ENCODE results near the gene S100A5.

The S100A5 gene

DNA sequence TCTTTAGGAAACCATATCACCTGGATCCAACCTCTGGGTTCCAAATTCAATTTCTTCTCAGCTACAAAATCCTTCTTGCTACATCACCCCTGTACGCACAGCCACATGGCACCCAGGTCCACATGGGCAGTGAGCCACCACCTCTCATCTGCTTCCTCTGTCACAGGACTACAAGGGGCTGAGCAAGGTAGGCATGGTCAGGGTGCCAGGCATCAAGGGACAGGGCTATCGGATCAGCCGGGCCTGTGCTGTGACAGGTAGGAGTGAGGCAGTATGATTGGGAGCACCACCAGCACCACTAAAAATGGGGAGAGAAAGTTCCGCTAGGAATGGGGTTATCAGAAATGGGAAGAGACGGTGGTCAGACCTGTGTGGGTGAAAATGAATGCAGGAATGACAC is 34.3 kb downstream of the S100A5 start:
- DNase-seq = no peak

DNA sequence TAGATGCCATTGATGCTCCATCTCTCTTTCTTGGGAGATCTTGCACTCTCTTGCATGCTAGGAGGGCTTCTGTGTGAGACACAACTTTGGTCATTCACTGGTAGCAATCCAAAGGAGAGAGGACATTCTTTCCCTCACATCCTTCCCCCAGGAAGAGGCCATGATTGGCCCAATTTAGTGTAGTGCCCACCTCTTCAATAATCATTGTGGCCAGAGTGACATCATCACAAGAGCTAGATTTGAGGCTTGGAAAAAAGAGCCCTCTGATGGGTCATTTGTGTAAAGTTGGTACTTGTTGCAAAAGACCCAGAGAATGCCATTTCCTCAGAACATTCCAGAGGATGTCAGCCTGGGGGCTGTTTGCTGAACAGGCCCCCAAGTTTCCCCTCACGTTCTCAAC is 35.2 kb downstream of the S100A5 start:
- no peak for DNase-seq

DNA sequence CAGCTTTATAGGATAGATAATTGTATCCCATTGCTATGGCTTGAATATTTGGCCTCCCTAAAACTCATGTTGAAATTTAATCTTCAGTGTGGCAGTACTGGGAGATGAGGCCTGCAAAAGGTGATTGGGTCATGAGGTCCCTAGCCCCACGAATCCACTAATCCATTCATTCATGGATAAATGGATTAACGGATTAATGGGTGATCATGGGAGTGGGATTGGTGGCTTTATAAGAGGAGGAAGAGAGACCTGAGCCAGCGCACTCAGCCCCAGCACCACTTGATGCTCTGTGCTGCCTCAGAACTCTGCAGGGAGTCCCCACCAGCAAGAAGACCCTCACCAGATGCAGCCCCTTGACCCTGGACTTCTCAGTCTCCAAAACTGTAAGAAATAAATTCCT is 37.0 kb downstream of the S100A5 start:
- no peak for DNase-seq

DNA sequence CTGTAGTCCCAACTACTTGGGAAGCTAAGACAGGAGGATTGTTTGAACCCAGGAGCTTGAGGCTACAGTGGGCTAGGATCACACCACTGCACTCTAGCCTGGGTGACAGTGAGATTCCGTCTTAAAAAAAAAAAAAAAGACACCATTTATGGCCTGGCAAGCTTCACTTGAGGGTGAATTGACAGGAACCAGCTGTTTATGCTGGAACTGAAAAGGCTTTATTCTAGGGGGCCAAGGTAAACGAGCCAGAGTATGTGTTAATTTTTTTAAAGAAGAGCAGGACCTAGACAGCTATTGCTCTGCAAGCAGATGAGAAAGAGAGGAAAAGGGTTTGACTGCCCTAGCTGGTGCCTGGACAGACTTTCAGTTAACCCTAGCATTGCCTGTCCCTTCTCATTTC is 42.0 kb downstream of the S100A5 start:
- DNase-seq = no peak

DNA sequence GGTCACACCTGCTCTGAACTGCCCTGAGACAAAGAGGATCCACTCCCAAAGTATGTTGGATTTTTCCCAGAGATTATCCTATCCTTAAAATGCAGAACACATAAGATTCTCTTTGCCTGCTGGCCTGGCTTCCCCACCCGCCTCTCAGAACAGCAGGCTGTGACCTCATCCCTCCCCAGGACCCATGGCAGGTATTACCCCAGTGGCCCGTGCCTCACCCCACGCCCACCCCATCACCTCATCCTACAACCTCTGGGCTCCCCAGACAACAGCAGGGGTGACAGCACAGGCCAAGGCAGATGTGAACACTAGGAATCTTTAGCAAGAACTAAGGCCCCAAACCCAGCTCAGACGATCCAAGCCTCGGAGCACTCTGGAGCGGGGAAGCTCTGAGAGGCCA is 45.2 kb downstream of the S100A5 start:
- no peak for DNase-seq

DNA sequence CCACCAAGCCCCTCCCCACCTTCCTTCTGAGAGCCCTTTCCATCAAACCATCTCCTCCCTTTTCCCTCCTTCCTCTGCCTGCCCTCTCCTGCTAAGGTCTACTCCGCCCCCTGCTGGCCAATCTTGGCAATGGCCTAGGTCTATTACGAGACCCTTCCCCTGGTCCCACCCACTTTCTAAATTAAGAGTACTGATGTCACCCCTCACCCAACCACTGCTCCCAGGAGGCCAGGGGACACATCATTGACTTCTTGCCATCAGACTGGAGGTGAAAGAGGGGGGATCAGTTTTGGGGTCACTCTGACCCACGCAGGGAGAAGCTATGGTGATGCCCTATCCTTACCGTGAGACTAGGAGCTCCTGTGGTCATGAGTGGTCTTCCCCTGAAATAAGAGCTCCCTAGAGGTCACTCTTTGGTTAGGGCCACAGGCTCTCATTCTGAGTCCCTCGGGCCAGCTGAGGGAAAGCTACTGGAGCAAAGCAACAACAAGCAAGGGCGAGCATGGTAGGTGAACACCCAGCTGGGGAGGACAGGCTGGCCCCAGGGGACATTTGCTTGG is 45.7 kb downstream of the S100A5 start:
- peak; percentile 84 to 86 for DNase-seq

DNA sequence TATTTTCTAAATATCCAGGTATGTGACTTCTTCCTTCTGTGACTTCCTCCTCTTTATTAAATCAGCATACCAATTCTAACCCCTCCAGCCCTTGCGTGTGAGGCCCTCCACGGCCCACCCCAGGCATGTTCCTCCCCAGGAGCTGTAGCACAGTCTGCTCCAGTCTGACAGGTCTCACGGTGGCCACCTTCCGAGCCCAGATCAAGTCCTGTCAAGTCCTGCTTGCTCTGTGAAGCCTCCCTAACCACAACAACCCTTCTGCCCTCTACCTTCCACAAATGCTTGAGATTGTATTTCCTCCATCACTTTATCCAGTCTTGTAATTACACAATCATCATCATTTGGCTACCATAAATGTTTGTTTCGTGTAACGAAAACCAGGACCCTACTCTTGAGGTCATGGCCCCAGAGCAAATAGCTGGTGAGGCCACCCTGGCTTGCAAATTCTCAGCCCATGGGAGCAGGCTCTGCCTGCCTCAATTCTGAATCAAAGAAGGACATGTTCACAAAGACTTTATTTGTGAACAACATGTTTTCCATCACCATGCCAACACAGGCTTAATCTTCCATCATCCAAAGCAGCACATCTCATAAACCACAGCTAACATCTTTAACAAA is 47.3 kb downstream of the S100A5 start:
- DNase-seq = no peak

DNA sequence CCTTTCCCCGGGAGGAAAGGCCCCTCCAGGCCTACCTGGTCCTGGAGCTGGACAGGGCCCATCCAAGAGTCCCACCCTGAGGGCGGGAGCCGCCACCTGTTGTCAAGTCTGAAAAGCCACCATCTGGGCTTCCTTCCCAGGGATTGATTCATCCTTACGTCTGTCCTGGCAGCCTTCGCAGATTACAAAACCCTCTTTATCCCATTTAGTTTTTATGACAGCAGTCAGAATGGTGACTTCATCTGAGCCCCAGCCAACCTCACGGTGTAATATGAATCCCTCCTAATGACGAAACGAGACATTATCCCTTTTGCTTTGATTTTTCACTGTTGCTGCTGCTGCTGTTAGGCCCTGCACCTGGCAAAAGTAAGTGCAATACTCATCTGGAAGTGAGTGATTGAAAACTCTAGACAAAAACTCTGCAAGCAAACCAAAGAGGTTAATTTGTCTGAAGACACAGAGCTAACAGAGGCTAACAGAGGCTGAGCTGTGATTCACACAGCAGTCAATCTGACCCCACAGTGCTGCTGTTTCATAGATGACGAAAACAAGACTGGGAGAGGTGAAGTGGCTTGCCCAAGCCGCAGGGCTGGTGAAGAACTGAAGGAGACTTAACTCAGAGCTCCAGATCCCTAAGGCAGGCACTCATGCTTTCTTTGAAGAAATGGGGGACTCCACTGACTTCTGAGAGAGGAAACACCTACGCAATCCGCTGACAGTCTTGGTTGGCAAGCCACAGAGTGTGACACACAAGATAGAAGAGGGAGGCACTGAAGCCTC is 50.3 kb downstream of the S100A5 start:
- DNase-seq = no peak

DNA sequence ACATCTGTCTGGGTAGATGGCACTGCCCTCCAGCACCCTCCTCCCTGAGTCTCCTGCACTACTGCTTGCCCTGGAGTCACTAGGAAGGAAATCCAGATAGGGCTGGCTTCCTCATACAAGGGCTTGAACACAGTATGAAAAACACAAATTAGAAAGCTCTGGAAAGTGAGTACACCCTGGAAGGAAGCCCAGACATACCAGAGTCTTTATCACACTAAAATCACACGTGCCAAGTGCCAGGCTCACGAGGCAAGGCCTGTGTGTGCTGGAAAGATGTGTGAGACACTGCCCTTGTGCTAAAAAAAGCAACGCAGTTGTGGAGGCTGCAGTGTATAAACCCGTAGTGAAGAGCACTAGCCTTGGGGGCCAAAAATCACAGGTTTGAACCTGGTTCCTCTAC is 52.0 kb downstream of the S100A5 start:
- DNase-seq = no peak

DNA sequence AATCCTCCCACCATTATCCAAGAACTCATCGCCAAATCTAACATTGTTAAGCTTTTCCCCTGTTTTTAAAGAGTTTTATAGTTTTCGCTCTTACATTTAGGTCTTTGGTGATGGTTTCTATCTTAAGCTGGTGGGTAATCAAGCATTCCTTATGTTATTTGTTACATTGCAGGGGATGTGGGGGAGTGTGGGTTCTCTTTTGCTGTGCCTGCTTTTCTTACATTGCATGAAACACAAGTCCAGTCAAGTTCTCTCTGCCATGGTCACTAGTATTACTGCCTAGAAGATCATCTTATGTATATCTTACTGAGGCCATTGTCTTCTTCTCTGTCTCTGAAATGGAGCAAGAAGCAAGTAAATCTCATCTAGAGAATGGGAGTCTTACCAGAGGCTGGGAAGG is 53.0 kb downstream of the S100A5 start:
- no peak for DNase-seq
